NCI-H1092 (cell line): ENCODE results near the gene HOXD12.

Experiments
- DNase-seq: peaks from one replicate; lab custom pipeline; 2025; lab: John Stamatoyannopoulos, UW

Gene HOXD12

DNA sequence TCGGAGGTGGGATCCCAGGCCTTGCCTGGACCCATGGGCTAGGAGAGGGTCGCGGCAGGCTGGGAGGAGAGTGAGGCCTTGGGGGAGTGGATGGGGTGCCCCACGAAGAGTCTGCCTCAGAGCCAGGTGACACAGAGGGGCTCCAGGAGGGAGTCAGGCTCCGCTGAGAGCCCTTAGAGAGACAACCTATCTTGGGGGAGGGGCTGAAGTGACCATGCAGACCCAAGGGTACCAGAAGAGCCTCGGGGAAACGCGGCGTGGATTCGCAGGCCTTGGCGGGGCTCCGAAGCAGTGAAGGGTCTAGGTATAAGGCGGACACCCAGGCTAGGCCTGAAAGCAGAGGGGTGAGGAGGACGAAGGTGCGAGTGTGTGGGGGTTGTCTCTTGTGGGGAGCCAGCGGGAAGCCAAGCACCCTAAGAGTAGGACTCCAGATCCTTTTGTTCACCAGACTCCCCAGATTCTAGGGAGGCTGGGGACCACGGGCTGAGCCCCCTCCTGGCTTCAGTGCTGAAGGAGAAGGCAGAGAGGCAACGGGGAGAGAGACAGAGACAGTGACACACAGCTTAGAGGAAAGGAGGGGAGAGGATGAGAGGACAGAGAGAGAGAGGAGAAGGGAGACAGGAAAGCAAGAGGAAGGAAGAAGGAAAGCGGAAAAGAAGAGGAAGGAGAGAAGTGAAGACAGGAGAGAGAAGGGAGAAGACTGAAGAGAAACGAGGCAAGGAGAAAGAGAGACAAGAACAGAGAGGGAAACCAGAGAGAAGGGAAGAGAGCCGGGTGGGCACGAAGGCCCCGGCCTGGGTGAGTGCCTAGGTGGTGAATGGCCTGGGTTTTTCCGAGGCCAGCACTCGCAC, 6.4 kb downstream of the HOXD12 start:
- no peak for DNase-seq

DNA sequence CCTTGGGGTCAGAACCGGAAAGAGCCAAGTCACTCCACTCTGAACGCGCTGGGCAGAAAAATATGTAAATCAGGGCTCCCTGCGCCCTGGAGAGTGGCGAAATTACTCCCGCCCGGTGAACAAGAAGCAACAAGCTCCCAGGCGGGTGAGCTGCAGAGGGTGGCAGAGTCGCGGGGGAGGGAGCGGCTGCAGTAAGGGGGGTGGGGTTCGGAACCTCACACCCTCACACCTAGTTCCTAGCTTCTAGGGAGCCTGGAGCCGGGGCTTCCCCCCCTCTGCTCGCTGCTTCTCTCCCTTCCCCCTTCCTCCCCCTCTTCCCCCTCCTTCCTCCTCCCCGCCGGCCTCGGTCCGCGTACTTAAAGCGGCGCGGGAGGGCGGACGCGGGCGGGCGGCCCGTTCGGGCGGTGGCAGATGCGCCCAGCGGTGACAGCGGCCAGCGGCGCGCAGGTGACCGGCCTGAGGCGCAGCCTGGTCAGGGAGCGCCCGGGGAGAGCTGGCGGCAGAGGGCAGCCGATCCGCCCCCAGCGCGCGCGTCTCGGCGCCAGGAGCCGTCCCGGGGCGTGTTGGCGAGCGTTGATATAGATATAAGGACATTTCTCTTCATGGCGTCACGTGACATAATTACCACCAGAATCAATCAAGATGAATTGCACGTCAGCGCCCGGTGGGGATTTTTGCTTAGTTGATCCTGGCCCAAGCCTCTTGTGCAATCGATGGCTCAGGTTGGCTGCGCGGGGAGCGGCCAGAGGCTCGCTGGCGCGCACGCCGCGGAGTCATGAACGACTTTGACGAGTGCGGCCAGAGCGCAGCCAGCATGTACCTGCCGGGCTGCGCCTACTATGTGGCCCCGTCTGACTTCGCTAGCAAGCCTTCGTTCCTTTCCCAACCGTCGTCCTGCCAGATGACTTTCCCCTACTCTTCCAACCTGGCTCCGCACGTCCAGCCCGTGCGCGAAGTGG, 7.3 kb downstream of the HOXD12 start, which contains the start of gene HOXD11:
HOXD11 (plus strand) TSS at position 700 of the 959 bp plus-strand sequence; CDS start at position 776, 76 bp downstream.
- peak; percentile 78 for DNase-seq

DNA sequence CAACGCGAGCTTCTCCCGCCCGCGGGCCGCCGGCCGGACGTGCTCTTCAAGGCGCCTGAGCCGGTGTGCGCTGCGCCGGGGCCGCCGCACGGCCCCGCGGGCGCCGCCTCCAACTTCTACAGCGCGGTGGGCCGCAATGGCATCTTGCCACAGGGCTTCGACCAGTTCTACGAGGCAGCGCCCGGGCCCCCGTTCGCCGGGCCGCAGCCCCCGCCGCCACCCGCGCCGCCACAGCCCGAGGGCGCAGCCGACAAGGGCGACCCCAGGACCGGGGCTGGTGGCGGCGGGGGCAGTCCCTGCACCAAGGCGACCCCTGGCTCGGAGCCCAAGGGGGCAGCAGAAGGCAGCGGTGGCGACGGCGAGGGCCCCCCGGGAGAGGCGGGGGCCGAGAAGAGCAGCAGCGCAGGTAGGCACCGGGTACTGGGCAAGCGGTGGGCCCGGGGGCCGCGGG, 8.2 kb downstream of the HOXD12 start:
- no peak for DNase-seq

DNA sequence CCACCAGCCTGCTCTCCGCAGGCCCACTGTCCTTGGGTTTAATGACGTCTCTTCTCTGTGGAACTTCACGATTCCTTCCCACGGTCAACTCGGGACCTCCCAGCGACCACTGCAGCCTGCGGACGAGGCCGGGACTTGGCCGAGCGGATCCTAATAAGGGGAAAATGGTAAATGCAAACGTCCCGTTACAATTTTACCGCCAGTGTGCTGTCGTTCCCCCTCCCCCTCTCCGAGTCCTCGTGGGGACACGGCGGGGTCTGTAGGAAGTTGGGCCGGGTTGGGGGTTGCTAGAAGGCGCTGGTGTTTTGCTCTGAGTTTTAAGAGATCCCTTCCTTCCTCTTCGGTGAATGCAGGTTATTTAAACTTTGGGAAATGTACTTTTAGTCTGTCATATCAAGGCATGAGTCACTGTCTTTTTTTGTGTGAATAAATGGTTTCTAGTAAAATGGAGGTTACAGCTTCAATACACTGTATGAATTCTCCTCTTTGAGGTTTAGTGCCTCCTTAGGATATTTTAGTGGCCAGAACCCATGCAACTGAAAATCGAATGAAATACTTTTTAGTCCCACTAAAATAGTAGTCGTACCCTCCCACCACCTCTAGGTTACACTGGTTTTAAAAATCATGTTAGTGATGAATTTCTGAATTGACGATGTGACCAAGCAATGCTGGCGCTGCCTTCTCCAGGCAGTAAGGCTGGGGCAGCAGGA, 9.8 kb downstream of the HOXD12 start:
- no peak for DNase-seq

DNA sequence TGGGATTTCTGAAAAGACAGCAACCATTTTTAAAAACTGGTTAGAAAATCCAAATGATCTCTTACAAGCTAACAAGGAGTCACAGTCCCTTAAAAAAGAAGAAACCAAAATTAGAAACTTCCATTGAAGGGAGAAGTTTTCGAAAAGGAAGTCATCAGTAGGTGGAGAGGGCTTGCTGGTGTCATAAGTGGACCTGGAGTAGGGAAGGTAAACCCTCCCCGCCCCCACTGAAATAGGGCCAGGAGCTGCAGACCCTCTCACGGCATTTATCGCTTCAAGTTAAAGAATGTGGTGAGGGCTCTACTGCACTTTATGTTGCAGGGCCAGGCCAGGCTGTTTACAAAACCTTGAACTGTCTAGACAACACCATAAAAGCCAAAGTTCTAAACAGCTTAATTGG, 10.4 kb downstream of the HOXD12 start:
- DNase-seq, result no peak

DNA sequence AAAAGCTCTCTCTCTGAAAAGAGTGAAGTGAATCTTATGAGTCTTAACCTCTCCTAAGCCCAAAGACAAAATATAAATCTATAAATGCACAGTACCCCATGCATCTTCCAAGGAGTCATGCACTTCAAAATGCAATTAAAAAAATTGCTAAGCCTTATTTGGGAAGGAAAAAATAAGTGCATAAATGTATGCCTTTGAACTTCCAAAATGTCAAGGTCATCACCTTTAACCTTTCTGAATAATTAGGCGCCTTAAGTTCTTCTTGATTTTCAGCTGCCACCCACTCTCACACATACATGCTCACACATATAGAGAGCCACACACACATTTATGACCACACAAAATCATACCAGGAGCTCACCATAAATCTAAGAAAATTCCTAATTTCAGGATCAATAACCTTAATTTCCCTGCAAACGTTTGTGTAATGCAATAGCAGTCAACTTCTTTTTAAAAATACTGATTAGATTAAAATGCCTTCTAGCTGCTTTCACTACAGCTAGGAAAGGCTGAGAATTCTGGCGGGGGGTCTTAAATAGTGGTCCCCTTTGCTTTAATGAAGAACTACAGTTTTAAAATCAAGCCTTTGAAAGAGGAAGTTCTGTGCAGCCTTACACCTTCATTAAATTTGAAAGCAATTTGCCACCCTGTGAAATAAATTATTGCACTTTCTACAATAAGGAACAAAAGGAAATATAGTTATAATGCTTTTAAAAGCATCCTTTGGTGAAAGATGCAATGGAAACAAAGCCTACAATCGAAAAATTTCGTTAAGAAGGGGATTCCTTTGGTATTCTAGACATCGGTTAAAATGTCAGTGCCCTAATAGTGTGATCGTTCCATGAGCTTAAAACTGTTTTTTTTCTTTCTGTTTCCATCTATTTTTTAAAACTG, 11.1 kb downstream of the HOXD12 start:
- no peak for DNase-seq

DNA sequence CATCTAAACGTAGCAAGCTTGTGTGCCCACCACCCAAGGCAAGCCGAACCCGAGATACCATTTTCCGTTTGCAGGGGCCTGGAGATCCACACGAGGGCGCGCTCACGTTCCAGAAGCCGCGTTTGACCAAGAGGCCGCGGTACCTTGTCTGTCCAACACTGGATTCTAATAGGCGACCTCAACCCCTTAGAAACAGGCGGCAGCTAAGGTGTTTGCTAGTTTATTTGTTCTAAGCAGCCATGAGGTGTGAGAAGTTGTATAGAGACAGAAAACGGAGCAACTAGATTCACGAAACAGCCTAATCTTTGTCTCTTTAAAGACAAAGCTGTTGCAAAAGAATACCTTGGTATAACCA, 11.7 kb downstream of the HOXD12 start:
- DNase-seq, result peak; percentile 78

DNA sequence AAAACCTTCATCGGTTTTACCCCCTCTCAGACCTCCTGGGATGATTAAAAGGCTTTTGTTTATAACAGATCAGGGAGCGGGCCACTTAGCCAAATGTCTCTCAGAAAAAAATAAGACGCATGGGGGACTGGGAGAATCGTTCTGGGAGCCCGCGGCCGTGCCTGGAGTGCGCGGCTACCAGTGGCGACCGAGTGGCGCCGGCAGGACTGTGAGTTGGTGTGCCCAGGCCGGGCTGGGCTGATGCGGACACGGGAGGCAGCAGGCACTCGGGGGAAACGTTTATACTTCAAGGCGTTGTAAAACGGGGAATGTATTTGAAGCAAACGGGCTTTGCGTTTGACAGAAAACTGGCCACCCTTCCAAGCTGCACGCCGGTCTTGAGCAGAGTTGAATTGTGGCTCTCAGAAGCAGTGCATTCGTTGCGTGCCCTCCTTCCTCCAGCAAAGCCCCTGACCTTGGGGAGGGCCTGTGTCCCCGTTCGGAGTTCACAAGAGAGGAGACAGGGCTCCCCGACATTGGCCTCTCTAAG, 12.3 kb downstream of the HOXD12 start:
- DNase-seq, result no peak

DNA sequence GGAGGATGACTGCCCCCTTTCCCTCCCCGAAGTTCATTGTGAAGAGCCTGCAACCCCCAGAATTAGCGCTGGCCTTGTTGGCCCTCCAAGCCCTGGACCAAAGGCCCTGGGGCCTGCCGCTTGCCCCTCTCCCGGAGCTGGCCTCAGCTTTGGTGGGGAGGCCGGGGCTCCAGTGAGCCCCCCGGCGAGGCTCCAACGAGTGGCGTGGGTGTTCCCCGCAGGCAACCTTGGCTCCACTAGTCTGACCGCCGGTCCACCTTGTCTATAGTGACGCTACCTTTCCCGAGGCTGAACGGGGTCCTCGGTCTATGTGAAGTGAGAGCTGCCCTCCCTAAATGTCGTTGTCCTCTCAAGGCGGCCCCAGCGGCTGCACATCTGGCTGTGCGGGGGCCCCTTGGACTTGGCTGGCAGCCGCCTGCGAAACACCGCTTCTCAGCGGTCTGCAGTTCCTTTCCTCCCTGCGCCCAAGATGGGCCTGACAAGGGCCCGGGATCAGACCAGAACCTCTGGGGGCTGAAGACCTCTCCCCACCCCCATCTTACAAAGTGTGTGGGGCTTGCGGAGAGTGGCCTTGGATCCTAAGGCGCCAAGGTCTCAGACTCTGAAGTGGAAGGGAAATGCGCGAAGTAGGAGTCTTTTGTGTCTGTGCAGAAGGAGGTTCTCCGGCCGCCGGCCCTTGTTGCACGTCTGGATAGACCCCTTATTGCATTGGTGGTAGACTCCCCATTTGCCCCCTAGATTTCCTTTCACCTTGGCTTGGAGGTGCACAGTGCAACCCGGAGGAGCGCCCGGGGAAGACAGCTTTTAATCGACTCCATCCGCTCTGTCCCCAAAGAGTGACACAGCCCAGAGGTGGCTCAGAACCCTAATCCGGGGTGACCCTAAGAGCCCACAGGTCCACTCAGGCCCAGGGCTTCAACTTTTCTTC, 13.0 kb downstream of the HOXD12 start:
- no peak for DNase-seq

DNA sequence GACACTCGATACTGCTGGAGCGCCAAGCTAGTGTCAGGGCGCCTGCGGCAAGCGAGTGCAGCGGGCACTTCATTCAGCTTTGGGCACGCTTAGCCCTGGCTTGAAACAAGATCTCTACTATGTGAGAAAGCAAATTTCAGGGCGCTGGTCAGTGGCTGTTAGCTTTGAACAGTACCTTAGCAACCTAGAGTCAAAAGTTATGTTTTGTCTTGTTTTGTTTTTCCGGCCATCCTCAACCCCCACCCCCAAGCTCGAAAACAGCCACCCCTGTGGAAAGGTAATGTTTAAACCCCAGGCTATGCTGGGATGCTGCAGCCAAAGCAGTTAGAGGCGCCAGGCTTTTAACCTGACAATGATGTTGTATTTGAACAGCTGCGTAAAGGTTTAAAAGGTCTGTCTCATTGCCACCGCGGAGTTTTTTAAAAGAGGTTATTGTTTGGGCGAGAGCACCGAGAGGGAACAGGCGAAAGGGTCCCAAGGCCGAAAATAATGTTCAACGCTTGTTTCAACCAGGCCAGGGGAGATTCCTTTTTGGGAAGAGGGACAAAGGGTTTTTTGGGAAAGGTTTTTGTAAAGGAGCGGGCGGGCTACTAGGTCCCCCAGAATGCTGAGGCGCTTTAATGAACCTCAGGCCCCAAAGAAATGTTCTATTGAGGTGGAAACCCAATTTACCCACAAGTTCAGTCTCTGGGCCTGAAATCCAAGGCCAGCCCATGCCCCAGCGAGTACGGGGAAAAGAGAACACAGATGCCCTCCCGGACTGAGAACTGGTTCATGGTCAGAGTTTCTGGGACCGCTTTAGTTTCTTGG, 14.7 kb downstream of the HOXD12 start:
- DNase-seq, result peak; percentile 90

DNA sequence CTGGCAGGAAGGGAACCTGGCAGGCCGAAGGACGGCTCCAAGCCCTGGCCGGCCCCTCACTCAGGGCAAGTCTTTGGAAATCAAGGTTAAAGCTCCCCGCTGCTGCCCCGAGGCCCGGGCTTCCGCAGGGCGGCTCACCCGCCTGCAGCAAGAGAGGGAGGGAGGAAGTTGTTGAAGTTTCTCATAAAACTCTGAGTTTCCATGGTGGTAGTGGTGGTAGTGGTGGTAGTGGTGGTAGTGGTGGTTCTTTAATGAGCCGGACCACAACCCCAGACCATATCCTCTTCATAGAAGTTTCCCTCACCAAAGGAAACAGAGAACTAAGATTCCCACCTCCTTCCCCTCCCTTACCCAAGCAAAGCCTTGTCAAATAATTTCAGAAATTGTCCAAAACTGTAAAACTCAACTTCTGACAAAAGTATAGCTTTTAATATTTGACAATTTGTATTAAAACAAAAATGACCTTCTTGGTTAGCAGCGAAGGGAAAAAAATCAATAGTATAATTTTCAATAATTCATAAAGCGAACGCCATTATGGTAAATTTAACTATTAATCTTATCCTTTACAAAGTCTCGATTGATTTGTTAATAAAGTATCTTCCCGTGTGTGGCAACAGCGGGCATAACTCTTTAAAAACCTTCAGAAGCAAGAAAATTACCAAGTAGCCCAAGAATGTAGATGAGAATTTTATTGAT, 15.5 kb downstream of the HOXD12 start:
- no peak for DNase-seq

DNA sequence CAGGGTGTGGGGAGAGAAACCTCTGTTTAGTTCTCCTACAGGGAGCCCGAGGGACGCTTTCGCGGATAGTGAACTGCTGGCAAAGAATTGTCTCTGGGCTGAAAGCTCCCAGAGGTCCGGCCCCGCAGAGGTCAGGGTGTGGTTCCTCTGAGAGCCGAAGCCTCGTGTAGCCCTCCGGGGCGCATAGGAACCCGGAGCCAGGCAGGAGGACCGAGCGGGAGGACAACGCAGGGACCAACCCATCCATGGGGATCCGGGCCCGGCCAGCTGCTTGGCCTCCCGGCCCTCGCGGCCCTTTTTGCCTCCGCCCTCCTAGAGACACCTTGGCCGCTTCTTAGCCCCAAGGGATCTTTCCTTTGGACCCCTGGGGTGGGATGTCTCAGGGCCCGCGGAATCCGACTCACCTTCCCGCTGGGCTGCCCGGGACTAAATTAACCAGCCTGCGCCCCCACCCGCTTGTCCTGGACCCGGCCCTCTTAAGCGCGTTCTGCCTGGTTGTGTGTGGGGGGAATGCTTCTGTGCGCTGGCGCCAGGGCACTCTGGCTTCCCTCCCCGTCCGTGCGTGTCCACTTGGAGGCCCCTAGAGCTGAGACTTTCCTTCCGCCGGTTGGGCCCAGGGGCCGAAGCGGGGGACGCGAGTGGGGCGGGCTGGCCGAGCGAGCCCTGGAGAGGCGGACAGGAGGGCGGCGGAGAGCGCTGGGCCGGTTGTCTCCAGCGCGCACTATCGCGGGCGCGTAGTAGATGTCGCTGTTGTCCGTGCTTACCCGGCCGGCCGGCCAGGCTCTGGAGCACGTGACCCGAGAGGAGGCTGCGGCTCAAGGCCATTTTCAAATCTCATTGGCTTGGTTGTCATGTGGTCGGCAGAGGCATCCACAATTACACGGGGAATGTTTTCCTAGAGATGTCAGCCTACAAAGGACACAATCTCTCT, 16.6 kb downstream of the HOXD12 start, which contains the start of gene HOXD10:
HOXD10 (plus strand) TSS at position 896 of the 931 bp plus-strand sequence. CDS start 56 bp downstream, outside the sequence.
- DNase-seq, result peak; percentile 86

DNA sequence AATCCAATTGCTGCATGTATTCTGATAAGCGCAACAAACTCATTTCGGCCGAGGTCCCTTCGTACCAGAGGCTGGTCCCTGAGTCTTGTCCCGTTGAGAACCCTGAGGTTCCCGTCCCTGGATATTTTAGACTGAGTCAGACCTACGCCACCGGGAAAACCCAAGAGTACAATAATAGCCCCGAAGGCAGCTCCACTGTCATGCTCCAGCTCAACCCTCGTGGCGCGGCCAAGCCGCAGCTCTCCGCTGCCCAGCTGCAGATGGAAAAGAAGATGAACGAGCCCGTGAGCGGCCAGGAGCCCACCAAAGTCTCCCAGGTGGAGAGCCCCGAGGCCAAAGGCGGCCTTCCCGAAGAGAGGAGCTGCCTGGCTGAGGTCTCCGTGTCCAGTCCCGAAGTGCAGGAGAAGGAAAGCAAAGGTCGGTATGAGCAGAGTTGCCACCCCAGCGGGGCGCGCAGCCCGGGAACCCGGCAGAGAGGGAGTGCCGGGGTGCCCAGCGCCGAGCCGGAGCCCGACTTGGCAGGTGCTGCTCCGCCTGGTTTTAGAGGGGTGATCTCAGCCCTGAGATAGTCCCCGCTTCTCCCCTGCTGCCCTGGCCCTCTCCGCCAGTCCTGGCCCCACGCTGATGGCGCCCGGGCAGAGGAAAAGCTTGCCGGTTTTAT, 17.7 kb downstream of the HOXD12 start:
- DNase-seq, result no peak

DNA sequence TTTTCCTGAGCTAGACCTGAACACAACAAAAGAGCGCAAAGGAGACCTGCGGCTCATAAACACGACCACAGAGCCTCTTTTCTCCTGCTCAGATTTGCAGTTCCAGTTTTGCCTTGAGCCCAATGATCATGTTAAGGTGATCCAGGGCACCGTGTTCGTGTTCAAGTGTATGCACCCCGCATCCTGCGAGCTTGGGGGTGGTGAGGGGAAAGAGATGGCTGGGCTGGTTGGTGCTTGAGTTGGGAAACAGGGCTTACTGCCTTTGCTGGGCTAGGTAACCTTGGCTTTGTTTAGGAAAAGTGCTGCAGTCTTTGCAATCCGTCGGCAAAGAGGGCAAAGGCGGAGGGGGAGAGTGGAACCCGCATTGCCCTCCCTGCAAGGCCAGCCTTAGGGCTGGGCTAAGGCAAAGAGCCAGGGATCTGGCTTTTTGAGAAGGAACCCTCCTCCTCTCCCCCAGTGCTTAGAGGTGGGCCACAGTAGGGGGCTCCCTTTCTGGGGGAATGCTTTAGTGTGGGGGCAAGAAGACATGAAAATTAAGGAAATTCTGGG, 18.3 kb downstream of the HOXD12 start:
- no peak for DNase-seq

DNA sequence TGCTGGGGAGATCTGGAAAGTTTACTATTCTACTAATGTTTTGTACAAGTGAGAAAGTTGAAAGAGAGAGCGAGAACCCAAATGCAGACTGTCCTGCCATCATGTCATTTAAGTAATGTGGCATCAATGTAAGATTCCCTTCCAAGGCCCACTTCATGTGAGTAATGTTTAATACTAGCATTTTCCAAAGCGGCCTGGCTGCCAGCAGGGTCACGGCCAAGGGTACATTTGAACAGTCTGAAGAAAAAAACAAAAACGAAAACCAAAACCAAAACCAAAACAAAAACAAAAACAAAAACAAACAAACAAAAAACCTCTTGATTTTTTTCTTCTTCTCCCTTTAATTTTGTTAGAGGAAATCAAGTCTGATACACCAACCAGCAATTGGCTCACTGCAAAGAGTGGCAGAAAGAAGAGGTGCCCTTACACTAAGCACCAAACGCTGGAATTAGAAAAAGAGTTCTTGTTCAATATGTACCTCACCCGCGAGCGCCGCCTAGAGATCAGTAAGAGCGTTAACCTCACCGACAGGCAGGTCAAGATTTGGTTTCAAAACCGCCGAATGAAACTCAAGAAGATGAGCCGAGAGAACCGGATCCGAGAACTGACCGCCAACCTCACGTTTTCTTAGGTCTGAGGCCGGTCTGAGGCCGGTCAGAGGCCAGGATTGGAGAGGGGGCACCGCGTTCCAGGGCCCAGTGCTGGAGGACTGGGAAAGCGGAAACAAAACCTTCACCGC, 19.2 kb downstream of the HOXD12 start:
- DNase-seq, result peak; percentile 66
